Measurements from ENCODE around the gene NFIA.

NFIA gene

GRCh38 chr1:61222240-61222639 is 139.9 kb downstream of the NFIA start:
- Histone ChIP-seq H3K4me1 (ENCODE audit: control insufficient read depth, low read depth, low read length) (no peaks in the 10 kb centered on the region), H3K9ac (ENCODE audit: low read length) (no peak overlapping the region), H3K4me3 (ENCODE audit: low read length) (no peak overlapping the region), H3K9me3 (ENCODE audit: control insufficient read depth, low read depth, low read length) (no peaks in the 10 kb centered on the region), H3K27me3 (ENCODE audit: control insufficient read depth, insufficient read depth, low read length) (no peaks in the 10 kb centered on the region), H3K36me3 (ENCODE audit: control insufficient read depth, low read depth, low read length) (no peaks in the 10 kb centered on the region), H3K27ac (ENCODE audit: low read length) (no peak overlapping the region)

GRCh38 chr1:61223140-61223539 is 140.8 kb downstream of the NFIA start:
- Histone ChIP-seq H3K36me3 (ENCODE audit: control insufficient read depth, low read depth, low read length) (no peaks in the 10 kb centered on the region), H3K27me3 (ENCODE audit: control insufficient read depth, insufficient read depth, low read length) (no peaks in the 10 kb centered on the region), H3K9ac (ENCODE audit: low read length) (no peak overlapping the region), H3K9me3 (ENCODE audit: control insufficient read depth, low read depth, low read length) (no peaks in the 10 kb centered on the region), H3K27ac (ENCODE audit: low read length) (no peak overlapping the region), H3K4me1 (ENCODE audit: control insufficient read depth, low read depth, low read length) (no peaks in the 10 kb centered on the region), H3K4me3 (ENCODE audit: low read length) (no peak overlapping the region)

DNA sequence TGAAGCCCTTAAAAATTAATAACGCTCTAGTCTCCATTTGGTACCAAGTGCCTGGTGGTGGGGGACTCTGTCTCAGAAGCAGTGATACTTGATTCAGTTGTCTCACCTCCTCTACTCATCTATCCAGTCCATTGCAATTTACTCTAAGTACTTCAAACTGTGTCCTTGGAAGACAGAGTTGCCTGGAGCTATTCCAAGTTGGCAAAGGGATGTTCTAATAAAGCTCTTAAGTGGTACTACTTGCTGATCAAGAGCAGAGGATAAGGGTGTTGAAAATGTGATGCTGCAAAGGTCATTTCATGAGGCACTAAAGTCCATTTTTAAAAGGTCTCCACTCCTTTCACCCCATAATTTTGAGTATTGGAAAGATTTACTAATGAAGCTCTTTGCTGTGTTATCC is 142.2 kb downstream of the NFIA start:
- Histone ChIP-seq H3K4me1 (ENCODE audit: control insufficient read depth, low read depth, low read length) (no peaks in the 10 kb centered on the region), H3K4me3 (ENCODE audit: low read length) (no peak overlapping the region), H3K27ac (ENCODE audit: low read length) (no peak overlapping the region), H3K27me3 (ENCODE audit: control insufficient read depth, insufficient read depth, low read length) (no peaks in the 10 kb centered on the region), H3K9me3 (ENCODE audit: control insufficient read depth, low read depth, low read length) (no peaks in the 10 kb centered on the region), H3K9ac (ENCODE audit: low read length) (no peak overlapping the region), H3K36me3 (ENCODE audit: control insufficient read depth, low read depth, low read length) (no peaks in the 10 kb centered on the region)

DNA sequence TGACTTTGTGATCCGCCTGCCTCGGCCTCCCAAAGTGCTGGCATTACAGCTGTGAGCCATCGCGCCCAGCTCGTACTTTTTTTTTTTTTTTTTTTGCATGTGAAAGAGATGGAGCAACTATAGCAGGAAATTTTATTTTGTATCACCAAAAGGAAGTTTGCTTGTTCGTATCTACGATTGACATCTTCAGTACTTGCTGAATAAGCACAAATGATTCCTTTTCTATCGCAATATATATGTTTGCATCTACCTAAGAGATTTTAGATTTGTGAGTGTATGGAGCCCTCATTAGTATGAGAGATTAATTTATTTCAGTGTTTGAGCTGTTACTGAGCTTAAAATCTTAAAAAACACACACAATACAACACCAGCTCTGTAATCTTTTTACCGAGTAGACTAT is 143.1 kb downstream of the NFIA start:
- Histone ChIP-seq H3K36me3 (ENCODE audit: control insufficient read depth, low read depth, low read length) (no peaks in the 10 kb centered on the region), H3K27ac (ENCODE audit: low read length) (no peak overlapping the region), H3K9ac (ENCODE audit: low read length) (no peak overlapping the region), H3K9me3 (ENCODE audit: control insufficient read depth, low read depth, low read length) (no peaks in the 10 kb centered on the region), H3K4me3 (ENCODE audit: low read length) (no peak overlapping the region), H3K27me3 (ENCODE audit: control insufficient read depth, insufficient read depth, low read length) (no peaks in the 10 kb centered on the region), H3K4me1 (ENCODE audit: control insufficient read depth, low read depth, low read length) (no peaks in the 10 kb centered on the region)

GRCh38 chr1:61226791-61227567 is 144.6 kb downstream of the NFIA start:
- Histone ChIP-seq H3K27ac (ENCODE audit: low read length) (no peak overlapping the region), H3K4me3 (ENCODE audit: low read length) (no peak overlapping the region), H3K36me3 (ENCODE audit: control insufficient read depth, low read depth, low read length) (no peaks in the 10 kb centered on the region), H3K27me3 (ENCODE audit: control insufficient read depth, insufficient read depth, low read length) (no peaks in the 10 kb centered on the region), H3K9me3 (ENCODE audit: control insufficient read depth, low read depth, low read length) (no peaks in the 10 kb centered on the region), H3K9ac (ENCODE audit: low read length) (no peak overlapping the region), H3K4me1 (ENCODE audit: control insufficient read depth, low read depth, low read length) (no peaks in the 10 kb centered on the region)

- H3K9me3 ChIP-seq (ENCODE audit: control insufficient read depth, low read depth, low read length) = no peaks in the 10 kb centered on the region
- H3K27me3 ChIP-seq (ENCODE audit: control insufficient read depth, insufficient read depth, low read length) = no peaks in the 10 kb centered on the region
- no peaks in the 10 kb centered on the region for H3K4me1 ChIP-seq (ENCODE audit: control insufficient read depth, low read depth, low read length)
- H3K27ac ChIP-seq (ENCODE audit: low read length) = no peak overlapping the region
- H3K36me3 ChIP-seq (ENCODE audit: control insufficient read depth, low read depth, low read length) = no peaks in the 10 kb centered on the region
- H3K4me3 ChIP-seq (ENCODE audit: low read length) = no peak overlapping the region
- no peak overlapping the region for H3K9ac ChIP-seq (ENCODE audit: low read length)
Observed at GRCh38 chr1:61227857-61228550, 145.6 kb downstream of the NFIA start.

DNA sequence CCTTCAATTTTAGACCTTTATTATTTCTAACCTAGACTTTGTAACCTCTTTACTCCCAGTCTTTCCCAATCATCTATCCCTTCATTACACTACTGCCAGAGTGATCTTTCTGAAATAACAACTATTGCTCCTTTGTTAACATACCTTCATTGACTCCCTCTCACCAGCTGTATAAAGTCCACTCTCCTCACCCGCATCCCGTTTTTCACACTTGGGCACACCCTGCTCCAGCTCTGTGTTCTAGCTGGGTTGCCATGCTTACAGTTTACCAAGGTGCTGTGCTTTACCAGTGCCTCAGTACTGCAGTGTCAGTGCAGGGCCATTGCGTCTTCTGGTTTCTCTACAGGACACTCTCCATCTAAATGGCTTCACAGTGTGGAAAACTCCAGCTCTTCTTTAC is 148.2 kb downstream of the NFIA start:
- H3K36me3 ChIP-seq (ENCODE audit: control insufficient read depth, low read depth, low read length) = no peaks in the 10 kb centered on the region
- no peaks in the 10 kb centered on the region for H3K9me3 ChIP-seq (ENCODE audit: control insufficient read depth, low read depth, low read length)
- H3K9ac ChIP-seq (ENCODE audit: low read length) = no peak overlapping the region
- no peaks in the 10 kb centered on the region for H3K4me1 ChIP-seq (ENCODE audit: control insufficient read depth, low read depth, low read length)
- H3K27ac ChIP-seq (ENCODE audit: low read length) = no peak overlapping the region
- H3K27me3 ChIP-seq (ENCODE audit: control insufficient read depth, insufficient read depth, low read length) = no peaks in the 10 kb centered on the region
- H3K4me3 ChIP-seq (ENCODE audit: low read length) = no peak overlapping the region

DNA sequence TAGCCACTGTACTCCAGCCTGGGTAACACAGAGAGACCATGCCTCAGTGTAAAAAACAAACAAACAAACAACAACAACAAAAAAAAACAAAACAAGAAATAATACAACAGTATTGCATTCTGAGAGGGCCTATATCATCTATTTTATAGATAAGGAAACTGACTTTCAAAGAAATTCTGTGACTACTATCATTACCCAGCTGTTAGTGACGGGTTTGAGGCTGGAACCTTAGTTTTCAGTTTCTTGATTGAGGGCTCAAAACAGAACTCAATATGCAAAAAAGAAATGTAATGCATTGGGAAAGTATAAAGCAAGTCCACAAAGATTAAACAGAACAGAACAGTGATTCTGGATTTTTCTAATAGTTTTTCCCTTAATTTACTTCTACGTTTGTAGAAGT is 149.4 kb downstream of the NFIA start:
- H3K27me3 ChIP-seq (ENCODE audit: control insufficient read depth, insufficient read depth, low read length) = no peaks in the 10 kb centered on the region

DNA sequence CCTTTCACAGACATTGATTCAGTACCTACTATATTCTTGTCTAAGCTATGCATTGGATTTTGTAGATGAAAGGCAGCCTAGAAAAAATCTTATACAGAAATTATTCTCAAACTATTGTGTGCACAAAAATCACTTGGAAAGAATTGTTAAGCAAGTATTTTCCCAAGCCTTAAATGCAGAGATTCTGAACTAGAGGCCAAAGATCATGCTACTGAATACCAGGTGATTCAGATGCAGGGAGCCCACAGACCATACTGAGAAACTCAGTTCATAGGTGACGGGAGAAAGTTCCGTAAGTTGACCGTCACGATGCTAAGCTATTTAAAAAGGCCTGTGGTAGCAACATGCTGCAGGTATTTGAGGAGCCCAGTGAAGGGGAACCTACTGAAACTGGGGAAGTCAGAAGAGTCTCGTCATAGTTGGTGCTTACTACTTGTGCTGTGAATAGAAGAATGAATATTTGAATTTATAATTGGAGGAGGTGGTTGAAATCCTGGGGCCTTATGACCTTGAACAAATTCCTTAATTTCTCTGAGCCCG is 150.8 kb downstream of the NFIA start:
- no peak overlapping the region for H3K27ac ChIP-seq (ENCODE audit: low read length)
- peaks cover 18% of the 10 kb centered on the region for H3K4me1 ChIP-seq (ENCODE audit: control insufficient read depth, low read depth, low read length)
- H3K36me3 ChIP-seq (ENCODE audit: control insufficient read depth, low read depth, low read length) = no peaks in the 10 kb centered on the region
- no peaks in the 10 kb centered on the region for H3K9me3 ChIP-seq (ENCODE audit: control insufficient read depth, low read depth, low read length)
- H3K9ac ChIP-seq (ENCODE audit: low read length) = no peak overlapping the region
- H3K4me3 ChIP-seq (ENCODE audit: low read length) = no peak overlapping the region
- H3K27me3 ChIP-seq (ENCODE audit: control insufficient read depth, insufficient read depth, low read length) = no peaks in the 10 kb centered on the region

More for the DNA sequence above, 149.4 kb downstream of the NFIA start:
- Histone ChIP-seq H3K9ac (ENCODE audit: low read length) (no peak overlapping the region), H3K36me3 (ENCODE audit: control insufficient read depth, low read depth, low read length) (no peaks in the 10 kb centered on the region), H3K4me3 (ENCODE audit: low read length) (no peak overlapping the region), H3K9me3 (ENCODE audit: control insufficient read depth, low read depth, low read length) (no peaks in the 10 kb centered on the region), H3K4me1 (ENCODE audit: control insufficient read depth, low read depth, low read length) (peaks cover 4% of the 10 kb centered on the region), H3K27ac (ENCODE audit: low read length) (no peak overlapping the region)

- Histone ChIP-seq H3K9me3 (ENCODE audit: control insufficient read depth, low read depth, low read length) (no peaks in the 10 kb centered on the region), H3K36me3 (ENCODE audit: control insufficient read depth, low read depth, low read length) (no peaks in the 10 kb centered on the region), H3K4me3 (ENCODE audit: low read length) (no peak overlapping the region), H3K27me3 (ENCODE audit: control insufficient read depth, insufficient read depth, low read length) (no peaks in the 10 kb centered on the region), H3K4me1 (ENCODE audit: control insufficient read depth, low read depth, low read length) (peaks cover 23% of the 10 kb centered on the region), H3K9ac (ENCODE audit: low read length) (no peak overlapping the region), H3K27ac (ENCODE audit: low read length) (no peak overlapping the region)
Observed at GRCh38 chr1:61234587-61234919, 152.2 kb downstream of the NFIA start.

- H3K27me3 ChIP-seq (ENCODE audit: control insufficient read depth, insufficient read depth, low read length) = no peaks in the 10 kb centered on the region
- H3K36me3 ChIP-seq (ENCODE audit: control insufficient read depth, low read depth, low read length) = no peaks in the 10 kb centered on the region
- peaks cover 28% of the 10 kb centered on the region for H3K4me1 ChIP-seq (ENCODE audit: control insufficient read depth, low read depth, low read length)
- no peaks in the 10 kb centered on the region for H3K9me3 ChIP-seq (ENCODE audit: control insufficient read depth, low read depth, low read length)
- no peak overlapping the region for H3K4me3 ChIP-seq (ENCODE audit: low read length)
- H3K27ac ChIP-seq (ENCODE audit: low read length) = no peak overlapping the region
- H3K9ac ChIP-seq (ENCODE audit: low read length) = no peak overlapping the region
Observed at GRCh38 chr1:61237147-61237546, 154.8 kb downstream of the NFIA start.
